ENCODE measurements around the gene D2HGDH. TPM values are rescaled to one million over a fixed set of nuclear protein-coding genes. Genes with fewer than 3 reads are reported as not detected.

D2HGDH gene
- total and polyA plus RNA-seq, 9 of the 15 experiments (the other 6 are each of a cell fraction or from before 2014, with no cell fraction given), result 0.39 to 30.8 (median 10.3) TPM

GRCh38 chr2:241759067-241759807 is 24.8 kb downstream of the D2HGDH start:
- peaks cover 13 to 14% of the 10 kb centered on the region in 2 experiments for H3K4me1 ChIP-seq (replicated peaks in 1 of 2; ENCODE audit: control insufficient read depth in 2 of 2, insufficient read depth in 2 of 2, low read length in 2 of 2)
- no peaks in the 10 kb centered on the region for H3K9me1 ChIP-seq (ENCODE audit: control insufficient read depth, insufficient read depth, low read length)
- no peaks in the 10 kb centered on the region for H3K79me2 ChIP-seq (ENCODE audit: control insufficient read depth, insufficient read depth, low read length)
- ATAC-seq (no peak), FAIRE-seq (no peak), DNase-seq (ENCODE audit: extremely low read depth in 1 of 4, low spot score in 3 of 4) (no peak)
- H3K36me3 ChIP-seq (ENCODE audit: control insufficient read depth, insufficient read depth, low read length), result peaks cover 54% of the 10 kb centered on the region; the same call in 2 of the 3 replicates
- ChIA-PET POLR2A (no interaction called here), CTCF (ENCODE audit: low intra/inter-chr PET ratio) (interaction anchor here (0.6 kb wide), 1 partner anchor 1329 kb away, joined by 3 read pairs; no protein-coding TSS in a partner anchor)
- no peaks in the 10 kb centered on the region for H3K9me3 ChIP-seq (replicated peaks; ENCODE audit: control insufficient read depth, insufficient read depth, low read depth, low read length)
- H2AFZ ChIP-seq (ENCODE audit: low read depth, low read length), result no peak overlapping the region
- H3K9ac ChIP-seq (ENCODE audit: insufficient read depth in 1 of 2, low read depth in 2 of 2, low read length in 2 of 2), result no peak overlapping the region
- no peaks in the 10 kb centered on the region for H3K27me3 ChIP-seq (ENCODE audit: control insufficient read depth in 2 of 2, insufficient read depth in 2 of 2, low read length in 2 of 2)
- in situ Hi-C loops (cut with MboI) (no loop called here), intact Hi-C loops (cut with micrococcal nuclease) (no loop called here)
- no TSS peak for BruUV-seq (replicated peaks)
- no peak overlapping the region for H3K27ac ChIP-seq (ENCODE audit: extremely low read depth, low read depth, low read length)
- H3K4me3 ChIP-seq, result no peak overlapping the region
- H4K20me1 ChIP-seq (replicated peaks; ENCODE audit: control insufficient read depth, insufficient read depth, low read length), result no peaks in the 10 kb centered on the region
- H3K4me2 ChIP-seq (ENCODE audit: insufficient read depth, low read length), result no peak overlapping the region
- whole genome bisulfite sequencing (ENCODE audit: insufficient coverage, low coverage, missing lambda C conversion rate), result 82% methylated on average over 20 of the region's 20 CpGs
- TF ChIP-seq KHSRP (IDR thresholded peaks at IDR 0.05) (no peak), ZNF316 (IDR thresholded peaks at IDR 0.05) (peak; percentile 25; the same call in 1 of the 2 replicates), NCOA6 (IDR thresholded peaks at IDR 0.05) (no peak), HDAC2 (IDR thresholded peaks at IDR 0.05) (no peak), NCOA2 (IDR thresholded peaks at IDR 0.05; ENCODE audit: partially characterized antibody in 2 of 2) (no peak), E2F4 (CRISPR knock-in tag; IDR thresholded peaks at IDR 0.05; ENCODE audit: low read depth) (no peak), UBTF (IDR thresholded peaks at IDR 0.05; ENCODE audit: borderline replicate concordance in 1 of 2, low read depth in 2 of 2, low read length in 2 of 2) (no peak), TEAD4 (IDR thresholded peaks at IDR 0.05; ENCODE audit: low read length) (no peak), TEAD4 (CRISPR knock-in tag; IDR thresholded peaks at IDR 0.05; ENCODE audit: borderline replicate concordance) (no peak), C11orf30 (IDR thresholded peaks at IDR 0.05; ENCODE audit: low read depth) (peak; percentile 41; the same call in 1 of the 2 replicates), ZBTB49 (CRISPR knock-in tag; IDR thresholded peaks at IDR 0.05; ENCODE audit: borderline replicate concordance) (no peak), PML (IDR thresholded peaks at IDR 0.05; ENCODE audit: low read length) (no peak), ZFP1 (CRISPR knock-in tag; IDR thresholded peaks at IDR 0.05) (no peak), ZNF707 (CRISPR knock-in tag; conservative IDR thresholded peaks at IDR 0.05) (no peak)
